PC-3 (cell line): ENCODE data around the gene APCDD1. TPM values are rescaled to one million over a fixed set of nuclear protein-coding genes. Genes with fewer than 3 reads are reported as not detected.

Source experiments
- ATAC-seq: fragments of 200-7000 bp; cut with Tn5 transposase; 2 replicates; pipeline ENCODE4 v1.9.1; 2020; ENCODE audit warnings: mild to moderate bottlenecking, moderate library complexity
- BruUV-seq: library from RNA; stranded (reverse); fragments of 400-500 nt; replicated peaks from 2 replicates; lab custom pipeline; 2021; lab: Mats Ljungman, UMichigan
- CTCF ChIA-PET: fragments of 300-600 bp; sonication (Branson Sonifier 250); formaldehyde crosslinking; loops from one replicate; lab custom pipeline; 2022; ENCODE audit warnings: antibody characterized with exemption; lab: Charles Lee
- POLR2A ChIA-PET: fragments of 300-600 bp; sonication (Branson Sonifier 250); formaldehyde crosslinking; loops from one replicate; lab custom pipeline; 2022; ENCODE audit warnings: antibody characterized with exemption; ENCODE audit not compliant: unreplicated experiment; lab: Charles Lee
- DNase-seq: peaks from one replicate; pipeline ENCODE4 v3.0.0-alpha.2; 2015
- H2AFZ ChIP-seq: fragments of 300-600 bp; sonication (generic); 2 replicates; pipeline ENCODE4 v1.6.0; 2016; ENCODE audit warnings: antibody characterized with exemption, low read length
- H3F3A ChIP-seq: fragments of 300-600 bp; sonication (generic); one replicate; pipeline ENCODE4 v1.6.0; 2017; ENCODE audit warnings: antibody characterized with exemption, low read length, control low read depth, mild to moderate bottlenecking; ENCODE audit not compliant: unreplicated experiment
- H3K27ac ChIP-seq: fragments of 300-600 bp; sonication (generic); 2 replicates; pipeline ENCODE4 v1.5.1; 2016; ENCODE audit warnings: mild to moderate bottlenecking, low read length
- H3K27me3 ChIP-seq: fragments of 300-600 bp; sonication (generic); 2 replicates; pipeline ENCODE4 v1.6.1; 2016; ENCODE audit warnings: low read length, mixed read lengths
- H3K36me3 ChIP-seq: fragments of 300-600 bp; sonication (generic); 2 replicates; pipeline ENCODE4 v1.6.1; 2016; ENCODE audit warnings: low read depth, mixed run types, low read length, mixed read lengths
- H3K4me1 ChIP-seq: fragments of 300-600 bp; sonication (generic); 2 replicates; pipeline ENCODE4 v1.5.1; 2016; ENCODE audit warnings: low read length; ENCODE audit not compliant: insufficient read depth
- H3K4me2 ChIP-seq: fragments of 300-600 bp; sonication (generic); 2 replicates; pipeline ENCODE4 v1.6.0; 2016; ENCODE audit warnings: low read length
- H3K4me3 ChIP-seq: fragments of 300-600 bp; sonication (generic); 2 replicates; pipeline ENCODE4 v1.5.1; 2016; ENCODE audit warnings: mild to moderate bottlenecking, low read length, mixed read lengths
- H3K79me2 ChIP-seq: fragments of 300-600 bp; sonication (generic); 2 replicates; pipeline ENCODE4 v1.6.1; 2017; ENCODE audit warnings: low read length, mixed read lengths
- H3K9ac ChIP-seq: fragments of 300-600 bp; sonication (generic); 2 replicates; pipeline ENCODE4 v1.6.0; 2016; ENCODE audit warnings: mild to moderate bottlenecking, low read length
- H3K9me2 ChIP-seq: fragments of 300-600 bp; sonication (generic); replicated peaks from 2 replicates; pipeline ENCODE4 v1.6.1; 2016; ENCODE audit warnings: mixed run types, low read length, mixed read lengths
- H3K9me3 ChIP-seq: fragments of 300-600 bp; sonication (generic); 2 replicates; pipeline ENCODE4 v1.6.1; 2016; ENCODE audit warnings: low read length, mixed read lengths
- H4K20me1 ChIP-seq: fragments of 300-600 bp; sonication (generic); 2 replicates; pipeline ENCODE4 v1.6.1; 2016; ENCODE audit warnings: low read length, mixed read lengths
- CTCF ChIP-seq: fragments of 300-600 bp; sonication (generic); conservative IDR thresholded peaks from 2 replicates; pipeline ENCODE4 v1.5.1; 2017; ENCODE audit warnings: antibody characterized with exemption, low read depth, mild to moderate bottlenecking, low read length
- EZH2 ChIP-seq: fragments of 300-600 bp; sonication (generic); IDR thresholded peaks from one replicate; pipeline ENCODE4 v1.6.1; 2017; ENCODE audit warnings: antibody characterized with exemption, mild to moderate bottlenecking, low read length; ENCODE audit not compliant: unreplicated experiment
- EZH2phosphoT487 ChIP-seq: fragments of 300-600 bp; sonication (generic); IDR thresholded peaks from 2 replicates; pipeline ENCODE4 v1.6.1; 2018; ENCODE audit warnings: mild to moderate bottlenecking, antibody characterized with exemption, low read length, borderline replicate concordance
- intact Hi-C: fragments of 100-400 bp; cut with micrococcal nuclease; formaldehyde crosslinking; loops from 2 replicates; pipeline ENCODE4 v1.9.0; 2023
- total RNA-seq: library from RNA; depleted of rRNA; stranded (reverse); fragments of >200 nt; gene quantifications from 2 replicates; pipeline ENCODE4 v1.2.3, GENCODE V29; 2014

Gene APCDD1
- total RNA-seq, 1 experiment from 2014 or later = not detected

- H3K4me3 ChIP-seq = no peak overlapping the region
- CTCF ChIA-PET = no interaction called here
- H3K4me1 ChIP-seq = no peaks in the 10 kb centered on the region
- no peaks in the 10 kb centered on the region for H3K9me3 ChIP-seq
- no peaks in the 10 kb centered on the region for H3K79me2 ChIP-seq
- H4K20me1 ChIP-seq = no peaks in the 10 kb centered on the region
- peak; percentile 80 for ATAC-seq
- intact Hi-C loops = no loop called here
- H3K9me2 ChIP-seq = no peaks in the 10 kb centered on the region
- H2AFZ ChIP-seq = no peak overlapping the region
- TF ChIP-seq EZH2 (no peak), CTCF (peak; percentile 55), EZH2phosphoT487 (no peak)
- peaks cover 64% of the 10 kb centered on the region for H3K27me3 ChIP-seq
- no peak overlapping the region for H3K9ac ChIP-seq
- DNase-seq = peak; percentile 48
- no peak overlapping the region for H3K4me2 ChIP-seq
- no peaks in the 10 kb centered on the region for H3K36me3 ChIP-seq
- BruUV-seq = no TSS peak
- H3F3A ChIP-seq = no peaks in the 10 kb centered on the region
- H3K27ac ChIP-seq = no peak overlapping the region
- POLR2A ChIA-PET = no interaction called here
Observed at GRCh38 chr18:10490401-10491165, 36.1 kb downstream of the APCDD1 start.

- ATAC-seq (no peak), DNase-seq (no peak)
- H3K36me3 ChIP-seq = no peaks in the 10 kb centered on the region
- peaks cover 57% of the 10 kb centered on the region for H3K27me3 ChIP-seq
- no peak overlapping the region for H2AFZ ChIP-seq
- H3K4me1 ChIP-seq = no peaks in the 10 kb centered on the region
- no peak overlapping the region for H3K4me3 ChIP-seq
- H3K79me2 ChIP-seq = no peaks in the 10 kb centered on the region
- no peak overlapping the region for H3K4me2 ChIP-seq
- CTCF ChIA-PET = interaction anchor here (0.6 kb wide), 1 partner anchor 508 kb away, joined by 3 read pairs; no protein-coding TSS in a partner anchor
- intact Hi-C loops = no loop called here
- POLR2A ChIA-PET = no interaction called here
- TF ChIP-seq EZH2phosphoT487 = no peak
- TF ChIP-seq CTCF = no peak
- no peak overlapping the region for H3K27ac ChIP-seq
- no peaks in the 10 kb centered on the region for H4K20me1 ChIP-seq
- no peaks in the 10 kb centered on the region for H3K9me3 ChIP-seq
- H3K9ac ChIP-seq = no peak overlapping the region
- BruUV-seq = no TSS peak
- no peaks in the 10 kb centered on the region for H3K9me2 ChIP-seq
- no peaks in the 10 kb centered on the region for H3F3A ChIP-seq
Observed at GRCh38 chr18:10495936-10496335, 41.5 kb downstream of the APCDD1 start.

DNA sequence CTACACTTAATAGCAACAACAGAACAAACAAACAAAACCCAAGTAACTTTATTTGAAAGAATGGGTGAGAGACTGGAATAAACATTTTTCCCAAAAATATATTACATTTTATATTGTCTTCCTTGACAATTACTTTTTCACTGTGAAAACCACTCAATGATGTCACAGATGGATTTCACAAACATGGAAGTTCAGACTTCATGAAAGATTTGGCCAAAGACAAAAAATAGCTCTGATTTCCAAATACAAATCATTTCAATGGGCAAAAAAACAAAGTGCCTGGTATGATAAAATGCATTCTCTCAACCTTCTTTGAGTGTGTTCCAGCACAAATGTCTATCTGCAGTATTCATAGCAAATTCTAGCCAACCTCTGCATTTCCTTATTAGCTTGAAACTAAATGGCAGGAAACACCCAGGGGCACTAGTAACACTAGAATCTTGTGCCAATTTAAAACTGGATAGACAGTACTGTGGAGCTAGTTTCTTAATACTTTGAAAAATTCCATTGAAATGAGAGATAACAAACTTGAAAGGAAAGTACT lies 42.8 kb downstream of the APCDD1 start:
- POLR2A ChIA-PET = no interaction called here

More for the DNA sequence above, 42.8 kb downstream of the APCDD1 start:
- no peak overlapping the region for H3K27ac ChIP-seq
- H3K36me3 ChIP-seq = no peaks in the 10 kb centered on the region
- no peaks in the 10 kb centered on the region for H3K9me2 ChIP-seq
- H2AFZ ChIP-seq = no peak overlapping the region
- no peaks in the 10 kb centered on the region for H4K20me1 ChIP-seq
- H3K9me3 ChIP-seq = no peaks in the 10 kb centered on the region
- H3K4me1 ChIP-seq = no peaks in the 10 kb centered on the region
- no peak for TF ChIP-seq CTCF
- no peak for TF ChIP-seq EZH2
- no peak for TF ChIP-seq EZH2phosphoT487
- no peak for DNase-seq
- H3K79me2 ChIP-seq = no peaks in the 10 kb centered on the region
- peaks cover 68% of the 10 kb centered on the region for H3K27me3 ChIP-seq
- H3K4me2 ChIP-seq = no peak overlapping the region
- H3K9ac ChIP-seq = no peak overlapping the region
- no TSS peak for BruUV-seq
- CTCF ChIA-PET = no interaction called here
- ATAC-seq = no peak
- no peak overlapping the region for H3K4me3 ChIP-seq
- no peaks in the 10 kb centered on the region for H3F3A ChIP-seq
- intact Hi-C loops = no loop called here
